COLO829 (cell line): ENCODE data around the gene DROSHA.
"Not testable (repeated sequence)": the region's sequence is repeated elsewhere in the genome, so short reads cannot be mapped to it uniquely, and the experiment has no call there.

Experiments
- DNase-seq: peaks from one replicate; pipeline ENCODE4 v3.0.0; 2012; ENCODE audit warnings: low spot score

The DROSHA gene

GRCh38 chr5:31415009-31415923 lies 116.6 kb downstream of the DROSHA start:
- DNase-seq: no peak

- no peak for DNase-seq
Measured at GRCh38 chr5:31413030-31413812, 118.7 kb downstream of the DROSHA start.

GRCh38 chr5:31412324-31412723 lies 119.6 kb downstream of the DROSHA start:
- DNase-seq: no peak

- peak; percentile 12 for DNase-seq
Measured at GRCh38 chr5:31410089-31410488, 121.8 kb downstream of the DROSHA start.

GRCh38 chr5:31408814-31409213 lies 123.1 kb downstream of the DROSHA start:
- no peak for DNase-seq

GRCh38 chr5:31407921-31408693 lies 123.8 kb downstream of the DROSHA start:
- DNase-seq: no peak

GRCh38 chr5:31404325-31404724 lies 127.6 kb downstream of the DROSHA start:
- DNase-seq: no peak

GRCh38 chr5:31401691-31402090 lies 130.2 kb downstream of the DROSHA start:
- no peak for DNase-seq

- DNase-seq: no peak
Measured at GRCh38 chr5:31397926-31398557, 133.9 kb downstream of the DROSHA start.

- DNase-seq: no peak
Measured at GRCh38 chr5:31396611-31397295, 135.1 kb downstream of the DROSHA start.

GRCh38 chr5:31395450-31396045 lies 136.3 kb downstream of the DROSHA start:
- not testable (repeated sequence) for DNase-seq

GRCh38 chr5:31393126-31393525 lies 138.8 kb downstream of the DROSHA start:
- no peak for DNase-seq

GRCh38 chr5:31392061-31392460 lies 139.8 kb downstream of the DROSHA start:
- DNase-seq: no peak

- no peak for DNase-seq
Measured at GRCh38 chr5:31390256-31390655, 141.6 kb downstream of the DROSHA start.

- DNase-seq: peak; percentile 64
Measured at GRCh38 chr5:31385774-31386537, 145.9 kb downstream of the DROSHA start.

- DNase-seq: no peak
Measured at GRCh38 chr5:31383734-31384133, 148.2 kb downstream of the DROSHA start.

- DNase-seq: no peak
Measured at GRCh38 chr5:31382051-31382878, 149.6 kb downstream of the DROSHA start.

GRCh38 chr5:31381299-31381698 lies 150.6 kb downstream of the DROSHA start:
- no peak for DNase-seq

GRCh38 chr5:31380049-31380448 lies 151.8 kb downstream of the DROSHA start:
- DNase-seq: no peak
